CD14-positive monocyte (primary cell): ENCODE measurements around the gene MED9. TPM values are rescaled to one million over a fixed set of nuclear protein-coding genes. Genes with fewer than 3 reads are reported as not detected.

Source experiments
- DNase-seq, 3 donors: peaks; one replicate each; pipeline ENCODE4 v3.0.0-alpha.2; 2011 to 2022
- H2AFZ ChIP-seq: 2 replicates; pipeline ENCODE4 v1.6.0; 2012; ENCODE audit warnings: mild to moderate bottlenecking, low read depth, low read length, inconsistent platforms; ENCODE audit not compliant: insufficient read depth, poor library complexity, severe bottlenecking
- H3K27ac ChIP-seq, 2 donors: 1 replicate in 1 of 2; 2 replicates in 1 of 2; pipeline ENCODE4 v1.5.1; 2012 to 2013; ENCODE audit warnings: low read length in 2 of 2, control low read depth in 1 of 2, inconsistent platforms in 1 of 2, low read depth in 1 of 2, mild to moderate bottlenecking in 1 of 2
- H3K27me3 ChIP-seq, 2 donors: one replicate each; pipeline versions ENCODE4 v1.6.0 to v1.6.1; 2011 to 2013; ENCODE audit warnings: low read length in 2 of 2; ENCODE audit not compliant: control insufficient read depth in 2 of 2, insufficient read depth in 2 of 2
- H3K36me3 ChIP-seq, 2 donors: replicated peaks in 1 of 2; 1 replicate in 1 of 2; 2 replicates in 1 of 2; pipeline versions ENCODE4 v1.5.1 to v1.6.1; 2012 to 2013; ENCODE audit warnings: low read length in 2 of 2, control low read depth in 1 of 2, inconsistent platforms in 1 of 2, mild to moderate bottlenecking in 1 of 2; ENCODE audit not compliant: insufficient read depth in 2 of 2, control insufficient read depth in 1 of 2
- H3K4me1 ChIP-seq, 2 donors: 1 replicate in 1 of 2; 2 replicates in 1 of 2; pipeline versions ENCODE4 v1.5.1 to v1.6.1; 2012 to 2013; ENCODE audit warnings: low read length in 2 of 2, control low read depth in 1 of 2, inconsistent platforms in 1 of 2, mild to moderate bottlenecking in 1 of 2, moderate library complexity in 1 of 2; ENCODE audit not compliant: insufficient read depth in 2 of 2, control insufficient read depth in 1 of 2
- H3K4me2 ChIP-seq: replicated peaks from 2 replicates; pipeline ENCODE3; 2012; ENCODE audit warnings: low read length, moderate library complexity, mild to moderate bottlenecking; ENCODE audit not compliant: poor library complexity, severe bottlenecking; ENCODE audit errors: extremely low read depth
- H3K4me3 ChIP-seq, 3 experiments: fragments of 200-600 bp in 1 of 3; sonication (generic) in 1 of 3; replicated peaks in 1 of 3; 1 replicate in 2 of 3; 2 replicates in 1 of 3; pipeline ENCODE4 v1.5.1; 2011 to 2013; ENCODE audit warnings: low read length in 3 of 3, mild to moderate bottlenecking in 3 of 3, control low read depth in 2 of 3, low read depth in 2 of 3, inconsistent platforms in 1 of 3, moderate library complexity in 1 of 3
- H3K79me2 ChIP-seq: 2 replicates; pipeline ENCODE4 v1.6.0; 2012; ENCODE audit warnings: mild to moderate bottlenecking, control low read depth, inconsistent platforms, low read length, moderate library complexity; ENCODE audit not compliant: insufficient read depth
- H3K9ac ChIP-seq: 2 replicates; pipeline ENCODE4 v1.6.0; 2017; ENCODE audit warnings: low read length, mild to moderate bottlenecking; ENCODE audit not compliant: insufficient read depth, poor library complexity, severe bottlenecking
- H3K9me3 ChIP-seq, 2 donors: replicated peaks in 1 of 2; 1 replicate in 1 of 2; 2 replicates in 1 of 2; pipeline versions ENCODE4 v1.5.1 to v1.6.1; 2012 to 2013; ENCODE audit warnings: low read length in 2 of 2, control low read depth in 1 of 2; ENCODE audit not compliant: control insufficient read depth in 1 of 2, insufficient read depth in 1 of 2
- H4K20me1 ChIP-seq: 2 replicates; pipeline ENCODE4 v1.6.0; 2012; ENCODE audit warnings: mild to moderate bottlenecking, low read length, control low read depth, moderate library complexity; ENCODE audit not compliant: insufficient read depth
- H3K27ac Mint-ChIP-seq, 7 donors: one replicate each; pipeline ENCODE4 v1.8.0; 2020; ENCODE audit warnings: mild to moderate bottlenecking in 7 of 7, mixed read lengths in 7 of 7, moderate library complexity in 6 of 7, inconsistent platforms in 2 of 7
- H3K27me3 Mint-ChIP-seq, 3 donors: one replicate each; pipeline ENCODE4 v1.8.0; 2021 to 2022; ENCODE audit warnings: low read depth in 3 of 3, mild to moderate bottlenecking in 3 of 3, mixed read lengths in 3 of 3, moderate library complexity in 3 of 3, inconsistent platforms in 1 of 3
- H3K36me3 Mint-ChIP-seq, 2 donors: one replicate each; pipeline ENCODE4 v1.8.0; 2020; ENCODE audit warnings: mixed read lengths in 2 of 2, inconsistent platforms in 1 of 2, mild to moderate bottlenecking in 1 of 2
- H3K4me1 Mint-ChIP-seq: one replicate; pipeline ENCODE4 v1.8.0; 2020; ENCODE audit warnings: mild to moderate bottlenecking, mixed read lengths
- H3K4me3 Mint-ChIP-seq, 2 donors: one replicate each; pipeline ENCODE4 v1.8.0; 2020; ENCODE audit warnings: mild to moderate bottlenecking in 2 of 2, mixed read lengths in 2 of 2, moderate library complexity in 1 of 2
- H3K9me3 Mint-ChIP-seq, 7 donors: one replicate each; pipeline ENCODE4 v1.8.0; 2020 to 2022; ENCODE audit warnings: mixed read lengths in 7 of 7, mild to moderate bottlenecking in 6 of 7, moderate library complexity in 6 of 7, inconsistent platforms in 2 of 7
- CTCF ChIP-seq: fragments of 200-600 bp; IDR thresholded peaks from one replicate; pipeline ENCODE4 v1.8.0; 2022; ENCODE audit warnings: antibody characterized with exemption, mild to moderate bottlenecking
- WGBS: methylation state at CpG from one replicate; pipeline ENCODE4 v1.1.5; 2013; ENCODE audit warnings: missing lambda C conversion rate; ENCODE audit not compliant: insufficient coverage; 5-methylcytosine and 5-hydroxymethylcytosine counted together
- intact Hi-C, 2 donors: fragments of 100-400 bp; cut with micrococcal nuclease; formaldehyde crosslinking; loops; one replicate each; pipeline versions ENCODE4 v1.15.0 to v1.15.1; 2023
- polyA plus RNA-seq, 3 donors: library from polyadenylated mRNA; depleted of rRNA in 1 of 3; unstranded in 2 of 3; stranded (reverse) in 1 of 3; fragments of 300-500 nt in 2 of 3; fragments of >200 nt in 1 of 3; fragmentation: Illumina TruSeq in 2 of 3; gene quantifications; 1 replicate in 2 of 3; 2 replicates in 1 of 3; pipeline ENCODE4 v1.2.3, GENCODE V29; 2012 to 2021

MED9 gene
- polyA plus RNA-seq, 3 donors: 5.6 to 6.9 (median 6.1) TPM

GRCh38 chr17:17508646-17509591, 32.1 kb downstream of the MED9 start:
- H3K36me3 ChIP-seq: no peaks in the 10 kb centered on the region
- Mint-ChIP-seq H3K4me3 (no peak overlapping the region), H3K27ac (peak overlapping the region in 1 of 7 donors; percentile 52), H3K27me3 (peaks cover 0 to 3% (median 2%) of the 10 kb centered on the region in 3 donors), H3K4me1 (peaks cover 1% of the 10 kb centered on the region), H3K9me3 (no peaks in the 10 kb centered on the region), H3K36me3 (peaks cover 0 to 3% of the 10 kb centered on the region in 2 donors)
- intact Hi-C loops: no loop called here
- TF ChIP-seq CTCF: no peak
- no peak overlapping the region for H2AFZ ChIP-seq
- DNase-seq: no peak
- H4K20me1 ChIP-seq: no peaks in the 10 kb centered on the region
- H3K4me3 ChIP-seq: no peak overlapping the region
- no peak overlapping the region for H3K9ac ChIP-seq
- 96% methylated on average over 26 of the region's 33 CpGs for WGBS
- no peak overlapping the region for H3K4me2 ChIP-seq
- no peaks in the 10 kb centered on the region for H3K27me3 ChIP-seq
- H3K79me2 ChIP-seq: no peaks in the 10 kb centered on the region
- H3K27ac ChIP-seq: no peak overlapping the region
- no peaks in the 10 kb centered on the region for H3K9me3 ChIP-seq
- H3K4me1 ChIP-seq: no peaks in the 10 kb centered on the region

- no peak for DNase-seq
- TF ChIP-seq CTCF: no peak
- no peaks in the 10 kb centered on the region for H3K27me3 ChIP-seq
- no peaks in the 10 kb centered on the region for H3K4me1 ChIP-seq
- H3K27me3 Mint-ChIP-seq: peaks cover 0 to 3% (median 2%) of the 10 kb centered on the region in 3 donors
- WGBS: 96% methylated on average over 16 of the region's 21 CpGs
- no peak overlapping the region for H3K4me3 ChIP-seq
- H3K9me3 ChIP-seq: no peaks in the 10 kb centered on the region
- intact Hi-C loops: no loop called here
- no peak overlapping the region for H3K9ac ChIP-seq
- H3K27ac ChIP-seq: no peak overlapping the region
- H3K4me3 Mint-ChIP-seq: no peak overlapping the region
- no peak overlapping the region for H2AFZ ChIP-seq
- H3K4me2 ChIP-seq: no peak overlapping the region
- H3K36me3 ChIP-seq: no peaks in the 10 kb centered on the region
- H3K9me3 Mint-ChIP-seq: no peaks in the 10 kb centered on the region
- no peaks in the 10 kb centered on the region for H4K20me1 ChIP-seq
- H3K79me2 ChIP-seq: no peaks in the 10 kb centered on the region
- peaks cover 0 to 3% of the 10 kb centered on the region in 2 donors for H3K36me3 Mint-ChIP-seq
- peak overlapping the region in 2 of 7 donors; percentile 29 to 54 for H3K27ac Mint-ChIP-seq
- H3K4me1 Mint-ChIP-seq: peaks cover 1% of the 10 kb centered on the region
Observed at GRCh38 chr17:17509601-17510425, 33.0 kb downstream of the MED9 start.
